OCI-LY3 (cell line): ENCODE measurements around the gene ZNF526.
A peak's percentile ranks its signal among the peaks of the same experiment; 100 is the strongest.

Source experiments
- H2AFZ ChIP-seq: fragments of 200-600, 300-600 bp; shearing (Covaris generic); 2 replicates; pipeline ENCODE4 v1.6.0; 2014; ENCODE audit warnings: antibody characterized with exemption, low read depth, low read length
- H3K27ac ChIP-seq: fragments of 200-600, 300-600 bp; sonication (generic); 2 replicates; pipeline ENCODE4 v1.5.1; 2014; ENCODE audit warnings: mild to moderate bottlenecking, low read length, moderate library complexity, mixed read lengths
- H3K27me3 ChIP-seq: fragments of 200-600, 300-600 bp; sonication (generic); 2 replicates; pipeline ENCODE4 v1.6.1; 2014; ENCODE audit warnings: low read depth, low read length, mixed read lengths
- H3K36me3 ChIP-seq: fragments of 200-600, 300-600 bp; sonication (generic); replicated peaks from 2 replicates; pipeline ENCODE3; 2014; ENCODE audit warnings: low read depth, low read length, mixed read lengths
- H3K4me1 ChIP-seq: fragments of 300-600, 200-600 bp; sonication (generic); 2 replicates; pipeline ENCODE4 v1.6.1; 2014; ENCODE audit warnings: low read length, mixed read lengths
- H3K4me2 ChIP-seq: fragments of 200-600, 300-600 bp; sonication (generic); 2 replicates; pipeline ENCODE4 v1.6.1; 2014; ENCODE audit warnings: low read length, mixed read lengths
- H3K4me3 ChIP-seq: fragments of 300-600, 200-600 bp; sonication (generic); 2 replicates; pipeline ENCODE4 v1.5.1; 2014; ENCODE audit warnings: antibody characterized with exemption, mild to moderate bottlenecking, low read length, moderate library complexity
- H3K79me2 ChIP-seq: fragments of 300-600, 200-600 bp; shearing (Covaris generic); 2 replicates; pipeline ENCODE4 v1.6.1; 2014; ENCODE audit warnings: mild to moderate bottlenecking, low read length, mixed read lengths
- H3K9ac ChIP-seq: fragments of 300-600, 200-600 bp; shearing (Covaris generic); 2 replicates; pipeline ENCODE4 v1.6.0; 2014; ENCODE audit warnings: mild to moderate bottlenecking, low read length, moderate library complexity
- H3K9me3 ChIP-seq: fragments of 200-600, 300-600 bp; shearing (Covaris generic); 2 replicates; pipeline ENCODE4 v1.6.1; 2014; ENCODE audit warnings: low read length, mixed read lengths; ENCODE audit not compliant: insufficient read depth
- H4K20me1 ChIP-seq: fragments of 200-600, 300-600 bp; sonication (generic); 2 replicates; pipeline ENCODE4 v1.6.1; 2016; ENCODE audit warnings: low read length, mixed read lengths; ENCODE audit not compliant: insufficient read depth
- CTCF ChIP-seq: fragments of 200-600, 300-600 bp; sonication (generic); IDR thresholded peaks from 2 replicates; pipeline ENCODE4 v1.5.1; 2014; ENCODE audit warnings: antibody characterized with exemption, low read length, low read depth
- EZH2phosphoT487 ChIP-seq: fragments of 200-600 bp; shearing (Covaris generic); IDR thresholded peaks from 2 replicates; pipeline ENCODE4 v1.6.1; 2018; ENCODE audit warnings: antibody characterized with exemption, mixed run types, low read depth

ZNF526 gene

GRCh38 chr19:42208612-42209011 lies 11.5 kb upstream of the ZNF526 start:
- TF ChIP-seq CTCF (no peak), EZH2phosphoT487 (no peak)
- no peak overlapping the region for H3K9ac ChIP-seq
- no peak overlapping the region for H3K4me2 ChIP-seq
- peaks cover 12% of the 10 kb centered on the region; the same call in 1 of the 2 replicates for H4K20me1 ChIP-seq
- no peak overlapping the region for H3K27ac ChIP-seq
- H3K79me2 ChIP-seq, result peaks cover 17% of the 10 kb centered on the region
- H3K4me1 ChIP-seq, result no peaks in the 10 kb centered on the region
- no peaks in the 10 kb centered on the region for H3K9me3 ChIP-seq
- no peak overlapping the region for H2AFZ ChIP-seq
- H3K4me3 ChIP-seq, result no peak overlapping the region
- H3K36me3 ChIP-seq, result peaks cover 60% of the 10 kb centered on the region
- no peaks in the 10 kb centered on the region for H3K27me3 ChIP-seq

DNA sequence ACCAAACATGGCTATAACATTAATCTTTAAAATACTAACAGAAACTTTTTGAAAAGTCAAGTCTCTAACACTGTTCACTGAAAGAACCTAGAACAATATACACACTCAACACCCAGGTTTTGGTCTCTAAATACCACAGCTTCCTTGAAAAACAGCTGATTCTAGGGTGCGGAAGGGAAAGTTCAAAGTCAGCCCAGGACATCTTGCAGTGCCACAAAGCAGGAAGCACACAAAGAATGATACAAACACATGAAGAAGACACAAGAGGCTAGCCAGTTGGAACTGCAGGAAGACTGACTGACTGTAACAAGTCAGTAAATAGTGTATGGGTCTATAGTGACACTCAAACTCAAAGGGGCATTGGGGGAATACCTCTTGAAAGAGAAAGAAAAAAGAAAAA lies 7.2 kb upstream of the ZNF526 start:
- Histone ChIP-seq H3K27me3 (no peaks in the 10 kb centered on the region), H3K79me2 (peaks cover 42% of the 10 kb centered on the region), H4K20me1 (peaks cover 27% of the 10 kb centered on the region; the same call in 1 of the 2 replicates), H3K9me3 (no peaks in the 10 kb centered on the region), H3K9ac (no peak overlapping the region), H3K36me3 (peaks cover 56% of the 10 kb centered on the region), H2AFZ (no peak overlapping the region), H3K27ac (no peak overlapping the region), H3K4me1 (peaks cover 10% of the 10 kb centered on the region), H3K4me3 (no peak overlapping the region), H3K4me2 (no peak overlapping the region)
- no peak for TF ChIP-seq EZH2phosphoT487
- TF ChIP-seq CTCF, result no peak

- Histone ChIP-seq H3K4me3 (no peak overlapping the region), H3K79me2 (peaks cover 55% of the 10 kb centered on the region), H3K27ac (no peak overlapping the region), H3K4me1 (peaks cover 21% of the 10 kb centered on the region), H3K9me3 (no peaks in the 10 kb centered on the region), H4K20me1 (peaks cover 22% of the 10 kb centered on the region; the same call in 1 of the 2 replicates), H3K4me2 (no peak overlapping the region), H3K9ac (no peak overlapping the region), H3K27me3 (no peaks in the 10 kb centered on the region), H2AFZ (no peak overlapping the region), H3K36me3 (peaks cover 36% of the 10 kb centered on the region)
- no peak for TF ChIP-seq CTCF
- TF ChIP-seq EZH2phosphoT487, result no peak
These were observed 5.2 kb upstream of the ZNF526 start for GRCh38 chr19:42214810-42215485.

DNA sequence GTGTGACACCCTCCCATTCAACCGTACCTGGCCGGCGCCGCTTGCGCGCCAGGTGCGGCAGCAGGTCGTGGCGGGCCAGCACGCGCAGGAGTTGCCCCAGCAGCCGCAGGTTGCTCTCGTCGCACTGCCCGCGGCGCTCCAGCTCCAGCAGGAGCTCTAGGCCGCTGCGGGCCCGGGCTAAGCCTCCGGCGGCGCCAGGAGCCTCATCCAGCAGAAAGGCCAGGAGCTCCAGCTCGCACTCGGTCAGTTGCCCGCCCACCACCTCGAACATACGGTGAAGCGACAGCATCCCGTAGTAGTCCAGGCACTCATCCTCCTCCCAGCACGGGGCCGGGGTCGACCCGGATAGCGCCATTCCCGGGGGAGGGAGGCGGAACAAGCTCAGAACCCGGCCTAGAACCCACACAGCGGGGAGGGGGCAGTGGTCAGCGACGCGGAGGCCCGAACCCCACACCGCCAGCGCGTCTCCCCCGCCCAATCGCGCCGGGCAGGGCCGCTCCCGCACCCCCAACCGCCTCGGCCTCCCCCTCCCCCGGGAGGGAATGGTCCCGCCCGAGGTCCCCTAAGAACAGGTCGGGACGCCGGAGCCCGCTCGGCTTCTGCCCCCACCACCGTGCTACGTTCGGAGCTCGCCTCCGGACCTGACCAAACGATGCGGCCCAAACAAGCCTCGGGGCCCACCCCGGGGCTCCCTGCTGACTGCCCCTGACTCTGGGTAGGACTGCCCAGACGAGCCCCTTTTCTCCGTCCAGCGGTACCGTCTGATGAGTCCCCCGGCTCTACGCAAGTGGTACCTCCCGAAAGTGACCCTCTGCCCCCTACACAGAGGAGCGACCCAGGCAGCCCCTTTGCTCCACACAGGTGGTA lies 3.2 kb upstream of the ZNF526 start:
- Histone ChIP-seq H3K27ac (peak overlapping the region; percentile 66), H3K27me3 (no peaks in the 10 kb centered on the region), H3K4me3 (peak overlapping the region; percentile 94), H3K9ac (peak overlapping the region; percentile 95), H3K36me3 (peaks cover 30% of the 10 kb centered on the region), H3K4me1 (peaks cover 27% of the 10 kb centered on the region), H2AFZ (peak overlapping the region; percentile 30; the same call in 1 of the 2 replicates), H3K79me2 (peaks cover 74% of the 10 kb centered on the region), H3K9me3 (no peaks in the 10 kb centered on the region), H3K4me2 (peak overlapping the region; percentile 74), H4K20me1 (peaks cover 22% of the 10 kb centered on the region; the same call in 1 of the 2 replicates)
- TF ChIP-seq EZH2phosphoT487, result no peak
- TF ChIP-seq CTCF, result no peak
